Thoracic aorta endothelial cell (primary cell): ENCODE results near the gene EVX2. TPM values are rescaled to one million over a fixed set of nuclear protein-coding genes. Genes with fewer than 3 reads are reported as not detected.

Experiments used
- total RNA-seq: library from RNA; depleted of rRNA; stranded (reverse); fragments of >200 nt; gene quantifications from 2 replicates; pipeline ENCODE4 v1.2.3, GENCODE V29; 2012

The EVX2 gene
- not detected in 2 replicates for total RNA-seq

GRCh38 chr2:176083796-176084261 is at the start of gene EVX2:
Gene EVX2, minus strand, starts transcription at chr2:176083962. Its CDS starts 186 bp downstream, at chr2:176083776.

GRCh38 chr2:176128982-176129796 is 45.4 kb upstream of the EVX2 start, which contains the start of gene HOXD8:
Gene HOXD8, plus strand, starts transcription at chr2:176129705. Its CDS starts 662 bp downstream, at chr2:176130367.

GRCh38 chr2:176122683-176123410 is 39.1 kb upstream of the EVX2 start, which contains the start of gene HOXD9:
Gene HOXD9, plus strand, starts transcription at chr2:176122719. Its CDS starts 50 bp downstream, at chr2:176122769.

GRCh38 chr2:176115883-176116813 is 32.4 kb upstream of the EVX2 start, which contains the start of gene HOXD10:
Gene HOXD10, plus strand, starts transcription at chr2:176116778. Its CDS starts 56 bp downstream, at chr2:176116834.

GRCh38 chr2:176106581-176107539 is 23.1 kb upstream of the EVX2 start, which contains the start of gene HOXD11:
Gene HOXD11, plus strand, starts transcription at chr2:176107280. Its CDS starts 76 bp downstream, at chr2:176107356.

GRCh38 chr2:176099728-176100546 is 16.2 kb upstream of the EVX2 start, which contains the start of gene HOXD12:
Gene HOXD12, plus strand, starts transcription at chr2:176099795. Its CDS starts 7 bp downstream, at chr2:176099802.

GRCh38 chr2:176092270-176093144 is 8.7 kb upstream of the EVX2 start, which contains the start of gene HOXD13:
Gene HOXD13, plus strand, starts transcription at chr2:176092721. Its CDS starts 170 bp downstream, at chr2:176092891.

Other genes with a start within 250 kb of the EVX2 start
- 17.4 and 20.5 TPM in 2 replicates for gene LNPK, start 81.7 kb downstream of the EVX2 start, total RNA-seq
- gene HOXD13, start 8.8 kb upstream of the EVX2 start, total RNA-seq = not detected in 2 replicates
- gene HOXD12, start 15.8 kb upstream of the EVX2 start, total RNA-seq = not detected in 2 replicates
- gene HOXD11, start 23.3 kb upstream of the EVX2 start, total RNA-seq = not detected in 2 replicates
- gene HOXD10, start 32.8 kb upstream of the EVX2 start, total RNA-seq = not detected in 2 replicates
- 2.0 TPM in 1 of 2 replicates, not detected in the other for gene HOXD9, start 38.8 kb upstream of the EVX2 start, total RNA-seq
- 9.3 TPM in 1 of 2 replicates, not detected in the other for gene HOXD8, start 45.7 kb upstream of the EVX2 start, total RNA-seq
- 8.7 TPM in 1 of 2 replicates, not detected in the other for gene HOXD4, start 67.6 kb upstream of the EVX2 start, total RNA-seq
- 11.2 TPM in 1 of 2 replicates, not detected in the other for gene HOXD3, start 73.3 kb upstream of the EVX2 start, total RNA-seq
- gene HOXD1, start 104.7 kb upstream of the EVX2 start, total RNA-seq = 15.3 TPM in 1 of 2 replicates, not detected in the other
- gene MTX2, start 185.5 kb upstream of the EVX2 start, total RNA-seq = 21.8 and 23.6 TPM in 2 replicates